Activated CD4-positive, alpha-beta memory T cell treated with anti-CD3 and anti-CD28 coated beads, Interleukin-2, amount 10 ng/mL, durations not matched to agents 7 days and 5 days (primary cell): ENCODE results near the gene DTNBP1. TPM values are rescaled to one million over a fixed set of nuclear protein-coding genes. Genes with fewer than 3 reads are reported as not detected.
A peak's percentile ranks its signal among the peaks of the same experiment; 100 is the strongest.

Experiments
- CTCF ChIA-PET: fragments of 350-600 bp; sonication (Branson Sonifier 250); formaldehyde crosslinking; loops from one replicate; lab custom pipeline; 2021; ENCODE audit warnings: antibody characterized with exemption, inconsistent platforms; lab: Charles Lee
- POLR2A ChIA-PET: fragments of 350-600 bp; sonication (Branson Sonifier 250); formaldehyde crosslinking; loops from one replicate; lab custom pipeline; 2021; ENCODE audit warnings: antibody characterized with exemption; lab: Charles Lee
- DNase-seq: peaks from one replicate; pipeline ENCODE4 v3.0.0-alpha.2; 2020
- H3K27ac Mint-ChIP-seq: one replicate; pipeline ENCODE4 v1.8.0; 2021; ENCODE audit warnings: mild to moderate bottlenecking, mixed read lengths
- H3K27me3 Mint-ChIP-seq: one replicate; pipeline ENCODE4 v1.8.0; 2021; ENCODE audit warnings: mixed read lengths
- H3K36me3 Mint-ChIP-seq: one replicate; pipeline ENCODE4 v1.8.0; 2021; ENCODE audit warnings: low read depth, mixed read lengths
- H3K4me1 Mint-ChIP-seq: one replicate; pipeline ENCODE4 v1.8.0; 2021; ENCODE audit warnings: mixed read lengths
- H3K4me3 Mint-ChIP-seq: one replicate; pipeline ENCODE4 v1.8.0; 2021; ENCODE audit warnings: mild to moderate bottlenecking, mixed read lengths
- H3K9me3 Mint-ChIP-seq: one replicate; pipeline ENCODE4 v1.8.0; 2021; ENCODE audit warnings: mixed read lengths
- total RNA-seq, 2 experiments: library from RNA; stranded (reverse); gene quantifications; one replicate each; pipeline ENCODE4 v1.2.3, GENCODE V29; 2021

The DTNBP1 gene
- total RNA-seq, 2 experiments from 2014 or later = 26.5 to 27.9 TPM

DNA sequence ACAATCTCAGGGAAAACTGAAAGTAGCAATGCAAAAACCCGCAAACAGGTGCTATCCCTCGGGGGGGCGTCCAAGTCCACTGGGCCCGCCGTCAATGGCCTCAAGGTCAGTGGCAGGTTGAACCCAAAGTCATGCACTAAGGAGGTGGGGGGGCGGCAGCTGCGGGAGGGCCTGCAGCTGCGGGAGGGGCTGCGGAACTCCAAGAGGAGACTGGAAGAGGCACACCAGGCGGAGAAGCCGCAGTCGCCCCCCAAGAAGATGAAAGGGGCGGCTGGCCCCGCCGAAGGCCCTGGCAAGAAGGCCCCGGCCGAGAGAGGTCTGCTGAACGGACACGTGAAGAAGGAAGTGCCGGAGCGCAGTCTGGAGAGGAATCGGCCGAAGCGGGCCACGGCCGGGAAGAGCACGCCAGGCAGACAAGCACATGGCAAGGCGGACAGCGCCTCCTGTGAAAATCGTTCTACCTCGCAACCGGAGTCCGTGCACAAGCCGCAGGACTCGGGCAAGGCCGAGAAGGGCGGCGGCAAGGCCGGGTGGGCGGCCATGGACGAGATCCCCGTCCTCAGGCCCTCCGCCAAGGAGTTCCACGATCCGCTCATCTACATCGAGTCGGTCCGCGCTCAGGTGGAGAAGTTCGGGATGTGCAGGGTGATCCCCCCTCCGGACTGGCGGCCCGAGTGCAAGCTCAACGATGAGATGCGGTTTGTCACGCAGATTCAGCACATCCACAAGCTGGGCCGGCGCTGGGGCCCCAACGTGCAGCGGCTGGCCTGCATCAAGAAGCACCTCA is 166.3 kb downstream of the DTNBP1 start:
- CTCF ChIA-PET = interaction anchor here (0.6 kb wide), 1 partner anchor 1367 kb away, joined by 3 read pairs; no protein-coding TSS in a partner anchor

DNA sequence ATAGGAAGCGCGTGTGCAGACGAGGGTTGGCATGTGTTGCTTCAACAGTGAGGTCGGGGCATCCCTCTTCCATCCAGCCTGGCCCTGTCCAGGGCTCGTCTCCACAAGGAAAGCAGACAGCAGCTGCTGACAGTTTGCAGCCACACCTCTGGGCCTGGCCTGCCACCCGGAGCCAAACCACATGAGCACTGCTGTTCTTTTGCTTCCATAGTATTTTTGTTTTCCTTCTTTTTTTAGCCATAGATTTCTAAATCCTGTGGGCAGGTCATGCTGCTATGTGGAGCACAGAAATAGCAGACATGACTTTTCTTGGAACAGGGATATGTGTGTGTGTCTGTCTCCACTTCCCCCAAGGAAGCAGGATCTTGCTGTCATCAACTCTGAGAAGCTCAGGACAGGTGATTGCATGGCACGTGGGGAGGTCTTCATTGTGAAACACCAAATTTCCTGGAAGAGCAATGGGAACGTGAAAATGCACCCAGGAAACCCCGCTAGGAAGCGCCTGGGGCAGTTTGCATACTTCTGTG is 167.4 kb downstream of the DTNBP1 start:
- CTCF ChIA-PET = no interaction called here
- Mint-ChIP-seq H3K27me3 (no peaks in the 10 kb centered on the region), H3K4me1 (peaks cover 27% of the 10 kb centered on the region), H3K9me3 (no peaks in the 10 kb centered on the region), H3K27ac (no peak overlapping the region), H3K36me3 (peaks cover 18% of the 10 kb centered on the region), H3K4me3 (no peak overlapping the region)
- POLR2A ChIA-PET = no interaction called here
- no peak for DNase-seq

More for the DNA sequence above, 166.3 kb downstream of the DTNBP1 start:
- Mint-ChIP-seq H3K27ac (no peak overlapping the region), H3K9me3 (no peaks in the 10 kb centered on the region), H3K27me3 (no peaks in the 10 kb centered on the region), H3K4me1 (peaks cover 16% of the 10 kb centered on the region), H3K4me3 (no peak overlapping the region), H3K36me3 (peaks cover 29% of the 10 kb centered on the region)
- no peak for DNase-seq
- POLR2A ChIA-PET = no interaction called here

DNA sequence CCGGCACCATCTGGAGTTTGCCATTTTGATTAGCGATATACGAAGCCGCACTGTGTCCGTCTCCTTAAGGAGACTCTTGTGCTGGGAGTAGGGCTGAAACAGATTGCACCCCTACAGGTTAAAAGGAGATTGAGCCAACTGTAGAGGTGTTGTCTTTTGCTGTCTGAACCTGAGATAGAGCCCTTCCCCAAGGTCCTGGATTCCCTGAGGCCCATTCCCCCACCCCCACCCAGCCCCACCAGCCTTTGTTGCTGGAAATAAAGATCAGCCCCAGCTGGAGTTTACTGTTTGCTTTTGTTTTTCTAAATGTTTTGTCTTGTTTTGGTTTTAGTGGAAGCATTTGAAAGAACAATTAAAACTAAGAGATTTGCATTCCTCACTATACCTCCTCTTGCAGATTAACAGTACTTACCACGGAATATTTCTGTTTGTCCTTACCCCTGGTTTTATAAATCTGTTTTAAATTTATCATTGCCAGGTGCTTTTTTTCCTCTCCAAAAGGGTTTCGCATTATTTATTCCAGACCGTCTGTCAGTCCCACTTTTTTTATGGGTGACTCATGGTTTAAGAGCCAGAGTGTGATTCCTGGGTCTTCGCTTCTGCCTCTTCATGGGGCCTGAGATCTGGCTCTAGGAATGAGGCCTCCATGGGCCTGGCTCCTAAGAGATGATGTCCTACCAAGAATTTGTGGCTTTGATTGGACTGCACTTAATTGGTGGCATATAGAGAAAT is 169.2 kb downstream of the DTNBP1 start:
- CTCF ChIA-PET = no interaction called here
- Mint-ChIP-seq H3K4me3 (no peak overlapping the region), H3K27ac (no peak overlapping the region), H3K27me3 (no peaks in the 10 kb centered on the region), H3K36me3 (peaks cover 25% of the 10 kb centered on the region), H3K9me3 (no peaks in the 10 kb centered on the region), H3K4me1 (peaks cover 35% of the 10 kb centered on the region)
- no peak for DNase-seq
- POLR2A ChIA-PET = no interaction called here

DNA sequence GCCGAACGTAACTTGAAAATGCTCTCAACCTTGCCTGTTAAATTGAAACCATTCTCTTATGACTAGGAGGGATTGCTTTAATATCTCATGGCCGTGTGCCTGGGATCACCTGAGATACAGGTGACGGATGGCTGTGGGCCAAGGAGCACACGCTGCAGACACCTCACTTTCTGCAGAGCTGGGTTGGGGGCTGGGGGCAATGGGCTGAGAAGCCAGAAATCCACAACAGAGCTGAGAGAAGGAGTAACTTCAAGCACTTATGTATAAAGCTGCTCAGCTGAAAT is 170.9 kb downstream of the DTNBP1 start:
- POLR2A ChIA-PET = no interaction called here
- peak overlapping the region; percentile 6 for H3K27ac Mint-ChIP-seq
- CTCF ChIA-PET = interaction anchor here (1.1 kb wide), 1 partner anchor 132 kb away, joined by 3 read pairs; no protein-coding TSS in a partner anchor
- H3K9me3 Mint-ChIP-seq = no peaks in the 10 kb centered on the region
- peaks cover 31% of the 10 kb centered on the region for H3K4me1 Mint-ChIP-seq
- H3K27me3 Mint-ChIP-seq = no peaks in the 10 kb centered on the region
- peaks cover 34% of the 10 kb centered on the region for H3K36me3 Mint-ChIP-seq
- DNase-seq = no peak
- no peak overlapping the region for H3K4me3 Mint-ChIP-seq

DNA sequence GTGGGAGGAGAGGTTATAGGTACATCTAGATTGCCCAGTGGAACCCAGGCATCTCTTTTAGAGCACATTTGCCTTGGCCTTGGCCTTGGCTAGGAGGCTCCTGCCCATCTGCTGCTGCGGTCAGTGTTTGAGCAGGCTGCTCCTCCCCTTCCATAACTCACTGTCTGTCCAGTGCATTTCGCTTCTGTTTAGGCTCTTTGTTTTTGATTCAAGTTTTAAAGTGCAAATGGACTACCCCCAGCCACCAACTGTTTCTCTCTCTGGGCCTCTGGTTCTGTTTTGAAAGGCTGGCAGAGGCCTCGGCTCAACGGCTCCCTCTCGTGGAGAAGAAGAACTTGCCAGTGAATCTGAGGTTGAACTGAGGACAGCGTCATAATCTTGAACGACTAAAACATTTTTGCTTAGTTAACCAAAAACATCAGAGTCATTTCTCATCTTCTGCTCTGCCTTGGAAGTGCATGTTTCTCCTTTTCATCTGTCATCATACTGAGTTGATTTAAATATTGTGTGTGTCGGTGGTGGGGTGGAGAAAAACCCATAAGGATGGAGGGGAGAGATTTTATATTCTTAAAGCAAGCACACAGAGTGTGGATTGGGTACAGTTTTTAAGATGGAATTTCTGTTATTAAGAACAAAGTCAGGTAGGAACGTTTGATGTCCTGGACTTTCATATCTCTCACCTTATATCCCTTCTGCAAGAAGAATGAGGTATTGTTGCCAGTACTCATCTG is 171.4 kb downstream of the DTNBP1 start:
- ChIA-PET CTCF (no interaction called here), POLR2A (interaction anchor here (0.9 kb wide), 1 partner anchor 246 kb away, joined by 3 read pairs; the partner anchor contains the start of gene JARID2)
- Mint-ChIP-seq H3K36me3 (peaks cover 37% of the 10 kb centered on the region), H3K4me1 (peaks cover 31% of the 10 kb centered on the region), H3K27ac (peak overlapping the region; percentile 59), H3K9me3 (no peaks in the 10 kb centered on the region), H3K27me3 (no peaks in the 10 kb centered on the region), H3K4me3 (no peak overlapping the region)
- peak; percentile 74 for DNase-seq

DNA sequence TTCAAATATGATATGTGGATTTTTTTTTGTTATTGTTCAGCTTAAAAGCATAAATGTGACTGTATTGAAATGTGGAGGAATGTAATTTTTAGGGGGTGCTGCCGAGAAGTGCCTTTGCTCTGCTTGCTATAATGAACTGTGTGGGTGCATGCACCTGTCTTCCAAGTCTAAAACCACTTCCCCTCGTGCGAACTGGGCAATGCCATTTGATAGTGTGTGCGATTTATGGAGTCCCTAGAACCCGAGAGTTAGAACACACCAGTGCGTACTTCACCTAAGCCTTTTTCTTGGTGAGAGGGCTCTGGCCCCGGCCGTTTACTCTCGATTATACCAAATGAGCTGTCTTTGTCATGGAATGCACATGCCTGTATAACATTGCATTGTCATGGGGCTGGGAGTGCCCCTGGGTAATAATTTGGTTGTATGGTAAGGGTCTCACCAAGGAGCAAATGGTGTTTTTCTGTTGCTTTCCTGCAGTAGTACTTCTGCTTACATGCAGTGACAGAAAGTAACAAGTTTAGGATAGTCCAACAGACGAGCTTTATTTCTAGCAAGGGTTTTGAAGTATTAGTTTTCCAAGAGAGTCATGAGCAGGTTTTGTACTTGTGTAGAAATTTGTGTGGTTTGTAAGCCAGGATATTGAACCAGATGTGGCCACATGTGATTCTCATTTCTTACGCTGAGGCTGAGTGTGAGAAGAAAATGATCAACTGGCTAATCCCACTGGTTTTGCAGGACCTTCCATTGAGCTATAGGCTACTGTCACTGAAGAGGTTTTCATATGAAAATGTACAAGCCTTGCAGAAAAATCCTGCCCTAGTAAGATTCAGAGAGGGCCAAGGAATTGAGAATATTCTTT is 172.4 kb downstream of the DTNBP1 start:
- no peak overlapping the region for H3K4me3 Mint-ChIP-seq
- DNase-seq = no peak
- peaks cover 31% of the 10 kb centered on the region for H3K4me1 Mint-ChIP-seq
- H3K36me3 Mint-ChIP-seq = peaks cover 29% of the 10 kb centered on the region
- ChIA-PET POLR2A (interaction anchor here (0.9 kb wide), 1 partner anchor 245 kb away, joined by 3 read pairs; the partner anchor contains the start of gene JARID2), CTCF (interaction anchor here (0.8 to 1.2 kb wide), 2 partner anchors 241 to 245 kb away, joined by 3 to 5 read pairs; partner anchors contain the start of gene JARID2)
- peak overlapping the region; percentile 5 for H3K27ac Mint-ChIP-seq
- H3K27me3 Mint-ChIP-seq = no peaks in the 10 kb centered on the region
- no peaks in the 10 kb centered on the region for H3K9me3 Mint-ChIP-seq

DNA sequence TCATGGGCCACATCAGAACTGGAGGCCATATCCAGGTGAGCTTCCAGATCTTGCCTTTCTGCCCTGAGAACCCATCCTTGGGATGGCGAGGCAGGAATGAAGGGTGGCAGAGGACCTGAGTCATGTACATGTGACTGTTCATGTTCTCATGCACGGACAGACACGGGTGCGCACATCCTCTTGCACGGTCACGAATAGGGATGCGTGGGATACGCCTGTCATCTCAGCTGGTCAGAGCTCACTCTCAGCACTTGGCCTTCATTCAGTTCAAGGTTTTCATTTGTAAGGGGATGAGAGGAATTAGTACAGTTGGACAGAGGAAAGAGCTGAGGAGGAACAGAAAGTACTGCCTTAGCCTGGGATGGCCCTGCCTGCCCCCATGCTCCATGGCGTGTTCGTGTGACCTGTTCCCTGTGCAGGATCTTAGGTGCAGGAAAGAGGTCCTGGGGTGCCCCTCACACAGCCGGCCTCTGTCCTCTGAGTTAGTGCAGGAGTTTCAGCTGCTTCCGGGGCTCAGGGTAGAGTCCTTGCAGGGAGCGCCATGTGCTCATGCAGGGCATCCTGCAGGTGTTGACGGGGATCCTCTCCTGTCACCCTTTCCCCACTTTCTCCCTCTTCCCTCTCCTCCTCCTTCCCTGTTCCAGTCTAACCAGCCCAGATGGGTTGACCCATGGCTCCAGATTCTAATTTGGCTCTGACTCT is 173.4 kb downstream of the DTNBP1 start:
- Mint-ChIP-seq H3K36me3 (peaks cover 27% of the 10 kb centered on the region), H3K27me3 (no peaks in the 10 kb centered on the region), H3K9me3 (no peaks in the 10 kb centered on the region), H3K4me3 (no peak overlapping the region), H3K27ac (no peak overlapping the region), H3K4me1 (peaks cover 31% of the 10 kb centered on the region)
- ChIA-PET CTCF (no interaction called here), POLR2A (no interaction called here)
- DNase-seq = no peak

DNA sequence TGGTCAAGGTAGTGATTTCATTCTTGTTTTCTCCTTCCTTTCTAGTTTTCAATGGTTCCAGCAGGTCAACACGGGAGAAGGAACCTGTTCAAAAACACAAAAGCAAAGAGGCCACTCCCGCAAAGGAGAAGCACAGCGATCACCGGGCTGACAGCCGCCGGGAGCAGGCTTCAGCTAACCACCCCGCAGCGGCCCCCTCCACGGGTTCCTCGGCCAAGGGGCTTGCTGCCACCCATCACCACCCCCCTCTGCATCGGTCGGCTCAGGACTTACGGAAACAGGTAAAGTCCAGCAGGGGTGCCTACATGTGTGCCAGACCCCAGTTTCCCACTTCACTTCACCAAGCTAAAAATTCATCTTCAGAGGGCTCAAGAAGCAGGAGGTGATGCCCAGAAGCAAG is 175.6 kb downstream of the DTNBP1 start:
- Mint-ChIP-seq H3K4me3 (no peak overlapping the region), H3K4me1 (peaks cover 25% of the 10 kb centered on the region), H3K27ac (no peak overlapping the region), H3K27me3 (no peaks in the 10 kb centered on the region), H3K36me3 (peaks cover 25% of the 10 kb centered on the region), H3K9me3 (no peaks in the 10 kb centered on the region)
- no peak for DNase-seq
- POLR2A ChIA-PET = no interaction called here
- CTCF ChIA-PET = no interaction called here

DNA sequence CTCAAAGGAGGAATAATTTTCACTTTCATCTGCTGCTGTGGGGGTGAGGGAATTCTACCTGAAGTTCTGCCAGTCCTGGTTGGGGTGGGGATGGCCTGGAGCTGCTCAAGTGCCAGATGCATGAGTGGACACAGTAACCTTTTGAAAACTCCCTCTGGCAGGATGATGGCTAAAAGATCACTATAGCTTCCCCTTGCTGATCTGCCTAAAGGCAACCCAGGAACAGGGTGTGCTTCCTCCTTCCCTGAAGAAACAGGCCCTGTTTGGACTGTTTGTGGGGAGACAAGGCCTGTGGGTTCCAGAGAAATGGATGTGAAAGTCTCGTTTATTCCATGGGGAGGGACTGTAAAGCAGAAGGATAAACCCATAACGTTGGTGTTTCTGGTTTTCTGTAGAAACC is 176.9 kb downstream of the DTNBP1 start:
- POLR2A ChIA-PET = no interaction called here
- H3K36me3 Mint-ChIP-seq = peaks cover 25% of the 10 kb centered on the region
- no peaks in the 10 kb centered on the region for H3K27me3 Mint-ChIP-seq
- DNase-seq = no peak
- no peaks in the 10 kb centered on the region for H3K9me3 Mint-ChIP-seq
- no peak overlapping the region for H3K27ac Mint-ChIP-seq
- H3K4me1 Mint-ChIP-seq = peaks cover 25% of the 10 kb centered on the region
- CTCF ChIA-PET = interaction anchor here (0.6 kb wide), 1 partner anchor 56 kb away, joined by 5 read pairs; no protein-coding TSS in a partner anchor
- no peak overlapping the region for H3K4me3 Mint-ChIP-seq

DNA sequence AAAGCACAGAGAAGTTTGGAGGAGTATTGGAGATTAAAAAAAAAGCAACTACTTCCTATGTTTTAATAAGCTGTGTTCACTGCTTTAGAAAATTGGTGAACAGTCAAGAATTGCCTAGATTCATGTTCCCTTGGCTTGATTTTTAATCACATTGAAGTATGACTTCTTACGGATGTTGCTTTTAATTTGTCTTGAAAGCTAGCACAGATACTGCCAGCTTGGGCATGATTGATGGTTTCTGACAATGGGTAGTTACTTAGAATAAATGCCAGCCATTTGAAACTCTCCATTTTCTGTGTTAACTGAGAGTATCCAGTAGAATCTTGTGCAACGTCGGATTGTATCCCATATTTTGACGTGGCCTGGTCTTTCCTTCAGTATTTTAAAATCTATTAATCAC is 178.0 kb downstream of the DTNBP1 start:
- H3K9me3 Mint-ChIP-seq = no peaks in the 10 kb centered on the region
- CTCF ChIA-PET = no interaction called here
- H3K27me3 Mint-ChIP-seq = no peaks in the 10 kb centered on the region
- no peak for DNase-seq
- H3K27ac Mint-ChIP-seq = no peak overlapping the region
- POLR2A ChIA-PET = no interaction called here
- no peak overlapping the region for H3K4me3 Mint-ChIP-seq
- H3K36me3 Mint-ChIP-seq = peaks cover 22% of the 10 kb centered on the region
- H3K4me1 Mint-ChIP-seq = peaks cover 15% of the 10 kb centered on the region

DNA sequence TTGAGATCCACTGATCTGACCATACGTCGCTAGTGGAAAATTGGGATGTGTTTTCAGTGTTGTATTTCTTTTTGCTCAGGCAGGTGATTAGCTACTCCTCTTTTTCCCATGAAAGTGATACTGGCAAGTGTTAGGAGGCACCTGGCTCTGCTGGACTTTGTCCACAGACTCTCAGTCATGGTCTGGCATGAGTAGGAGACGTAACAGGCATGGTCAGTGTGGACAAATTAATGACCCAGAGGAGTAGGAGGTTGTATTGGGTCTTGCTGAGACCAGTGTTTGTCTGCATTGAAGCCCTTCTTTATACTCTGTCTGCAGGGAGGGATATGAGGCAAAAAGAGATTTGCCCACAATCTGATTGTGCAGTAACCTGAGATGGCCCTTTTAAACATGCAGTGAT is 178.7 kb downstream of the DTNBP1 start:
- CTCF ChIA-PET = no interaction called here
- no peaks in the 10 kb centered on the region for H3K27me3 Mint-ChIP-seq
- H3K4me3 Mint-ChIP-seq = no peak overlapping the region
- H3K36me3 Mint-ChIP-seq = peaks cover 18% of the 10 kb centered on the region
- no peak overlapping the region for H3K27ac Mint-ChIP-seq
- H3K4me1 Mint-ChIP-seq = peaks cover 13% of the 10 kb centered on the region
- H3K9me3 Mint-ChIP-seq = no peaks in the 10 kb centered on the region
- POLR2A ChIA-PET = no interaction called here
- no peak for DNase-seq

DNA sequence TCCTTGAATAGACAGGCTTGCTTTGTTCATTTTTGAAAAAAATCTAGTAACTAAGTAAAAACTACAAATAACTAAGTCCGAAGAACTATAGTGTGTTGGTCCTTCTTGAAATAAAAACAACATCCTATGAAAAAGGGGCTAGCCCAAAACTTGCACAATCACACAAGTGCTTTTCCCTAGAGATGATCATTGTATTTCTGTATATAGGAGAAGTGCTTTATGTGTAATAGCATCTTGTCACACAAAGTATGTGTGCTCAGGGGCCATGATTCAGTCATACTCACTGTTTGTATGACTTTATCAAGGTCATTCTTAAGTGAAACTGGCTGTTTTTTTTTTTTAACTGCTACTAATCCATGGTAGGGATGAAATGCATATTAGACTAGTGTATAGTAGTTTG is 179.8 kb downstream of the DTNBP1 start:
- Mint-ChIP-seq H3K4me3 (no peak overlapping the region), H3K4me1 (peaks cover 13% of the 10 kb centered on the region), H3K27ac (no peak overlapping the region), H3K27me3 (no peaks in the 10 kb centered on the region), H3K36me3 (peaks cover 12% of the 10 kb centered on the region), H3K9me3 (no peaks in the 10 kb centered on the region)
- DNase-seq = no peak
- ChIA-PET CTCF (no interaction called here), POLR2A (interaction anchor here (1.3 kb wide), 1 partner anchor 238 kb away, joined by 3 read pairs; the partner anchor contains the start of gene JARID2)
